Activated CD8-positive, alpha-beta memory T cell treated with anti-CD3 and anti-CD28 coated beads, Interleukin-2, amount 10 ng/mL, durations not matched to agents 7 days and 5 days (primary cell): ENCODE data around the gene FKBP2. TPM values are rescaled to one million over a fixed set of nuclear protein-coding genes. Genes with fewer than 3 reads are reported as not detected.
A peak's percentile ranks its signal among the peaks of the same experiment; 100 is the strongest.
"Not testable (repeated sequence)": the region's sequence is repeated elsewhere in the genome, so short reads cannot be mapped to it uniquely, and the experiment has no call there.

Experiments
- ATAC-seq: fragments of 150-1000 bp; cut with Tn5 transposase; one replicate; pipeline ENCODE4 v1.10.0; 2021; ENCODE audit warnings: moderate library complexity
- CTCF ChIA-PET: fragments of 350-600 bp; sonication (Branson Sonifier 250); formaldehyde crosslinking; loops from one replicate; lab custom pipeline; 2021; ENCODE audit warnings: antibody characterized with exemption; lab: Charles Lee
- DNase-seq: peaks from one replicate; pipeline ENCODE4 v3.0.0-alpha.2; 2020
- H3K27ac Mint-ChIP-seq: one replicate; pipeline ENCODE4 v1.8.0; 2021; ENCODE audit warnings: mild to moderate bottlenecking, mixed read lengths
- H3K27me3 Mint-ChIP-seq: one replicate; pipeline ENCODE4 v1.8.0; 2021; ENCODE audit warnings: mixed read lengths
- H3K36me3 Mint-ChIP-seq: one replicate; pipeline ENCODE4 v1.8.0; 2021; ENCODE audit warnings: mild to moderate bottlenecking, mixed read lengths
- H3K4me1 Mint-ChIP-seq: one replicate; pipeline ENCODE4 v1.8.0; 2021; ENCODE audit warnings: mixed read lengths
- H3K4me3 Mint-ChIP-seq: one replicate; pipeline ENCODE4 v1.8.0; 2021; ENCODE audit warnings: mild to moderate bottlenecking, moderate library complexity, mixed read lengths
- H3K9me3 Mint-ChIP-seq: one replicate; pipeline ENCODE4 v1.8.0; 2022; ENCODE audit warnings: low read depth, mixed read lengths
- total RNA-seq, 2 experiments: library from RNA; stranded (reverse); gene quantifications; one replicate each; pipeline ENCODE4 v1.2.3, GENCODE V29; 2021

Gene FKBP2
- total RNA-seq, 2 experiments from 2014 or later, result 23.4 to 23.9 TPM

DNA sequence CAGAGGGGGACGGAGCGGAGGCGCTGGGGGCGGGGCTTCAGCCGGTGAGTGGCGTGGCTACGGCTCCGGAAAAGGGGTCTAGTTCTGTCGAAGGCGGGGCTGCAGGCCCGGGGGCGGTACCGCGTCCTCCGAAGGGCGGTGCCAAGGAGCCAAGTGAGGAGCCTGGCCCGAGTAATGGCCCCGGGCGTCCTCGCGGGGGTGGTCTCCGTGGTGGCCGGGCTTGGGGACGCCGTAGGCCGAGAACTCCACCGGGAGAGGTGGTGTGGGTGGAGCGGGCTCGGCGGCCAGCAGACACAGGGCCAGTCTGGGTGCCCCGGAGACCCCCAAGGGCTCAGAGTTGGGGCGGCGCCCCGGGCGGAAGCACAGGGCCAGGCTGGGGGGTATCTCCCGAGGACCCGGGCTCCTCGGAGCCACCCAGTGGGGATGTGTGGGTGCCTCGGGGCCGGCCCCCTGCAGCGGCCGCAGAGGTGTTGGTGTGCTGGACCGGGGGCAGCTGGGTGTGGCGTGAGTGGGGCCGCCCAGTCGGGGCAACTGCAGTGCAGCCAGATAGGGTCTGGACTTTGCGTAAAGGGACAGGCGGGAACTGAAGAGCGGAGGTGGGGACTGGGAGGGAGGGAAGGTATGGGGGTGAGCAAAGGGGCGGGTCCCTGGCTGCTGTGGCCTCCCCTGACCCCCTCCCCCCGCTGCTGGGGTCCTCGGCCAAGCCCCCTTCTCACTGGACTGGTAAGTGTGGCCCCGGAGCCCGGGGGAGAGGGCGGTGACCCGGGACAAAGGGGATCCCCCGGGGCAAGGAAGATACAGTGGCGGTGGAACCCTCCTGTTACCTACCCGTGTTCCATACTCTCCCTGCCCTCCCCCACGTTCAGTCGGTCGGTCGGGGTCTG is 838 bp downstream of the FKBP2 start:
- CTCF ChIA-PET, result interaction anchor here (0.6 to 12.3 kb wide), 17 partner anchors 9 to 1614 kb away, joined by 3 to 146 read pairs (median 6); partner anchors contain the start of genes CATSPERZ, ESRRA, FERMT3 and NUDT22
- H3K4me3 Mint-ChIP-seq, result peak overlapping the region; percentile 83
- DNase-seq (peak; percentile 100), ATAC-seq (peak; percentile 7)
- H3K27ac Mint-ChIP-seq, result peak overlapping the region; percentile 95
- H3K9me3 Mint-ChIP-seq, result no peaks in the 10 kb centered on the region
- no peaks in the 10 kb centered on the region for H3K27me3 Mint-ChIP-seq
- peaks cover 45% of the 10 kb centered on the region for H3K4me1 Mint-ChIP-seq
- H3K36me3 Mint-ChIP-seq, result peaks cover 3% of the 10 kb centered on the region

DNA sequence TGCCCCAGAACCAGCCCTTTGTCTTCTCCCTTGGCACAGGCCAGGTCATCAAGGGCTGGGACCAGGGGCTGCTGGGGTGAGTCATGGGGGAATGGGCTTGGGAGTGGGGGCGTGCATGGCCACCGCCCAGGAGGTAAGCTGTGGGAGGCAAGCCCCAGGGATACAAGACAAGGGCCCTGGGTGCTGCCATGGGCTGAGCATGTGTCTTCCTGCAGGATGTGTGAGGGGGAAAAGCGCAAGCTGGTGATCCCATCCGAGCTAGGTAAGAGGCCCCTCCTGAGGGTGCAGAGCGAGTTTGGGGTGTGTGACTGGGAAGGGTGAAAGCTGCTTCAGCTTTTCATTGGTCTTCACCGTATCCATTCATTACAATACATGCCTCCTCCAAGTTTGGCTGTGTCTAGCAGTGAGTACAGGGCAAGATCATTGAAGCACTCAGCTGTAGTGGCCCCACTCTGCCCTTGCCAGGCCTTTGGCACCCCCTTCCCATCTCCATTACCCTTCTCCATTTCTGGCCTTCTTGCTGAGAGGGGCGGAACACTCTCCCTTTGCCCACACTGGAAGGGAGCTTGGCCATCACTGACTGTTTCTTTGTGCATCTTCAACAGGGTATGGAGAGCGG is 2.5 kb downstream of the FKBP2 start:
- H3K9me3 Mint-ChIP-seq, result no peaks in the 10 kb centered on the region
- H3K36me3 Mint-ChIP-seq, result no peaks in the 10 kb centered on the region
- H3K27me3 Mint-ChIP-seq, result no peaks in the 10 kb centered on the region
- DNase-seq, result no peak
- peak overlapping the region; percentile 64 for H3K27ac Mint-ChIP-seq
- no peak for ATAC-seq
- peak overlapping the region; percentile 30 for H3K4me3 Mint-ChIP-seq
- CTCF ChIA-PET, result interaction anchor here (0.9 to 12.3 kb wide), 8 partner anchors 7 to 60 kb away, joined by 3 to 146 read pairs (median 7); partner anchors contain the start of genes CATSPERZ, ESRRA, FERMT3 and NUDT22
- peaks cover 45% of the 10 kb centered on the region for H3K4me1 Mint-ChIP-seq

DNA sequence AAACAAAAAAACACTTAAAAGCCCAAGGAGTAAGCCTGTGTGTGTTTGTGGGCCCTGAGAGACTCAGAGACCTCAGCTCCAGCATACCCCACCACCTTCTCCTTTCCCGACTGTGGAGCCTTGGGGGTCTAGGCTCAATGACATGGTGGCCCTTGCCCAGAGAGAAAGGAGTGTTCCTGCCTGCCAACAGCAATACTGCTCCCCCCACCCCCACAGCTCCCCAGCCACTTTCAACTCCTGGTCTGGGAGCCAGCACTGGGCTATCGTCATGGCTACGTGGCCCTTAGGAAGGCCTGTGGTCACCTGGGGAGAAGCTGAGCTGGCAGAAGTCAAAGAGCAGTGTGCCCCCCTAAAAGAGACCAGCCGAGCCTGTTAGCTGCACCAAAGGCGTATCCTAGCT is 3.2 kb downstream of the FKBP2 start:
- ATAC-seq, result no peak
- H3K36me3 Mint-ChIP-seq, result no peaks in the 10 kb centered on the region
- peaks cover 42% of the 10 kb centered on the region for H3K4me1 Mint-ChIP-seq
- no peak overlapping the region for H3K4me3 Mint-ChIP-seq
- DNase-seq, result no peak
- CTCF ChIA-PET, result interaction anchor here (0.7 to 12.3 kb wide), 10 partner anchors 12 to 74 kb away, joined by 3 to 146 read pairs (median 5); partner anchors contain the start of genes BAD, CATSPERZ, ESRRA and FERMT3
- no peak overlapping the region for H3K27ac Mint-ChIP-seq
- H3K9me3 Mint-ChIP-seq, result no peaks in the 10 kb centered on the region
- no peaks in the 10 kb centered on the region for H3K27me3 Mint-ChIP-seq

DNA sequence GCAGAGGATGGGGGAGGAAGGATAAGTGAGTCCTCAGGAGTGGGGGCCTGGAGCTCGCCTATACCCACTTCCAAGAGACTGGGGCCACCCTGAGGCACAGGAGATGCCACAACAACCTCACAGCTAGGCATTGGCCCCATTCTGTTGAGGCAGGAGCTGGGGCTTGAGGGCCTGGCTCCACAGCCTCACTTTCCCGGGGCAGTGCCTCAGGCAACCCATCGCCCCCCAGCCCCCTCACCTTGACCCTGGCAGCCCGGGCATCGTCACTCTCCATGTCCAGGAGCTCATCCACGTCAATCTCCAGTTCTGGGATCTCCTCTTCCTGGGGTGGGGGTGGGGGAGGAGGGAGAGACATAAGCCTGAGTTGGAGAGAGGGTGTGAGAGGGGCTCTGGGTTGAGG is 4.1 kb downstream of the FKBP2 start:
- CTCF ChIA-PET, result interaction anchor here (1.3 to 12.3 kb wide), 13 partner anchors 14 to 245 kb away, joined by 3 to 146 read pairs (median 8); partner anchors contain the start of genes BAD, CATSPERZ, DNAJC4 and ESRRA
- H3K27ac Mint-ChIP-seq, result peak overlapping the region; percentile 90
- no peak for DNase-seq
- peak overlapping the region; percentile 83 for H3K4me3 Mint-ChIP-seq
- no peaks in the 10 kb centered on the region for H3K27me3 Mint-ChIP-seq
- no peaks in the 10 kb centered on the region for H3K9me3 Mint-ChIP-seq
- ATAC-seq, result no peak
- no peaks in the 10 kb centered on the region for H3K36me3 Mint-ChIP-seq
- H3K4me1 Mint-ChIP-seq, result peaks cover 39% of the 10 kb centered on the region

DNA sequence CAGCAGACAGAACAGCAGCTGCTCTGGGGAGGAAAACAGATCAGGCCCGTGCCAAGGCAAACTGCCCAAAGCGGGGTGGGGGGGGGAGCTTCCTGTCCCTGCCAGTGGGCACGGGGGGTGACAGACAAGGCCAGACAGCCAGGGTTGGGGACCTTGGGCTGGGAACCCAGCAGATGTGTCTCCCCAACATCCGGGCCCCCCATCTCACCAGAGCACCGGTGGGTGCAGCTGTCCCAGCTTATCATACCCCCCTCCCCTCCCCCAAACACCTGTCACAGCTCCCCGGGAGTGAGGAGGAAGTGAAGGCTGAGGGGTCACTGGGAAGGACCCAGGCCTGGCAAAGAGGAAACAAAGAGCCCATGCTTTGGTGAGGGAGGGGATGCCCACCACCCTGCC is 4.5 kb downstream of the FKBP2 start:
- Mint-ChIP-seq H3K36me3 (no peaks in the 10 kb centered on the region), H3K4me1 (peaks cover 36% of the 10 kb centered on the region), H3K9me3 (no peaks in the 10 kb centered on the region), H3K4me3 (peak overlapping the region; percentile 83), H3K27ac (peak overlapping the region; percentile 90), H3K27me3 (no peaks in the 10 kb centered on the region)
- DNase-seq (peak; percentile 66), ATAC-seq (no peak)
- CTCF ChIA-PET, result interaction anchor here (0.9 to 12.3 kb wide), 14 partner anchors 14 to 246 kb away, joined by 3 to 146 read pairs (median 7); partner anchors contain the start of genes BAD, CATSPERZ, DNAJC4 and ESRRA

DNA sequence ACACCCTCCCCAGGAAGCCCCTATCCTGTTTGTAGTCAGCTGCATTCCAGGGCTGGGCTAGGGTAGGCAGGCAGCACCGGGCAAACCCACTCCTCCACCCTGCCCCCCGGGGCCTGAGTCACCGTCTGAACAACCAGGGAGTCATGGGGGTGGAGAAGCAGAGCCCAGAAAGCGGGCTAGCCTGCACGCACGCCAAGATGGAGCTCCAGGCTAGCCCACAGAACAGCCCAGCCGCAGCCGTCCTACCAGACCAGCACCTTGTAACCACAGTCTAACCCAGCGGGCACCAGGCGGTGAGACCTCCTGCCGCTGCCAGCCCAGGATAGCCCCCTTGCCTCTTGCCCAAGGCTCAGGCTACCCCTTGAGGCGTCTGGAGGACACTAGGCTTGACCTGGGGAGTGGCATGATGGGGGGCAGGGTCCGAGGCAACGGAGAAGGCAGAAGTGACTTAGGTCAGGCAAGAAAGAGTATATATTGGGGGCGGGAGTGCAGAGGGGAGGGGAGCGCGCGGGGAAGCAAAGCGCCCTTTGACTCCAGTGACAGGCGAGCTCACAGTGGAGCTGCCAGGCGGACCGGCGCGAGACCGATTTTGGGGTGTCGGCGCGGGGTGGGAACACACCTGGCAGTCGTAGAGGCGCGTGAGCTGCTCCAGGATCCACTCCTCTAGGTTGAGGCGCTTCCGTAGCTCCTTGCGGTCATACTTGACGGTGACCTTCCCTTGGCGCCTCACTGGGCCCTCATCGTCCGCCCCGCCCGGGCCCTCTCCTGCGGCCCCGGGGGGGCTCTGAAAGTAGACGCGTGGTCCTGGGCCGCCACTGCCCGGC is 5.1 kb downstream of the FKBP2 start:
- CTCF ChIA-PET, result interaction anchor here (0.9 to 12.3 kb wide), 13 partner anchors 15 to 246 kb away, joined by 3 to 146 read pairs (median 8); partner anchors contain the start of genes BAD, CATSPERZ, DNAJC4 and ESRRA
- ATAC-seq, result no peak

DNA sequence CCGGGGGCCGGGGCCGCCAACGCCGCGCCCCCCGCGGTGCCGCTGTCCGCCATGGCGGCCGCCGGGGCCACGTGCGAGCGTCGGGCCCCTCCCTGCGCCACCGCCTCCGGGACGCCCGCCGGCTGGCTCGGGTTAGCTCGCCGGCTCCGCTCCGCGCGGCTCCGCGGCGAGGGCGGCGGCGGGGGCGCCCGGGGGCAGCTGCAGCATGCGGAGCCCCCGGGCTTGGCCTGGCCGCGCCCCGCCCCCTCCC is 5.7 kb downstream of the FKBP2 start:
- Mint-ChIP-seq H3K4me1 (peaks cover 36% of the 10 kb centered on the region), H3K27ac (peak overlapping the region; percentile 64), H3K4me3 (peak overlapping the region; percentile 79)
- H3K27me3 Mint-ChIP-seq, DNase-seq, H3K36me3 Mint-ChIP-seq, H3K9me3 Mint-ChIP-seq: not testable (repeated sequence)
- CTCF ChIA-PET, result interaction anchor here (1.6 to 12.3 kb wide), 10 partner anchors 15 to 85 kb away, joined by 3 to 146 read pairs (median 12); partner anchors contain the start of genes BAD, CATSPERZ, DNAJC4 and ESRRA
- ATAC-seq, result peak; percentile 28

More for the DNA sequence above, 5.1 kb downstream of the FKBP2 start:
- Mint-ChIP-seq H3K4me3 (peak overlapping the region; percentile 83), H3K9me3 (no peaks in the 10 kb centered on the region), H3K4me1 (peaks cover 36% of the 10 kb centered on the region), H3K27ac (peak overlapping the region; percentile 90), H3K36me3 (no peaks in the 10 kb centered on the region), H3K27me3 (no peaks in the 10 kb centered on the region)
- DNase-seq, result peak; percentile 87

DNA sequence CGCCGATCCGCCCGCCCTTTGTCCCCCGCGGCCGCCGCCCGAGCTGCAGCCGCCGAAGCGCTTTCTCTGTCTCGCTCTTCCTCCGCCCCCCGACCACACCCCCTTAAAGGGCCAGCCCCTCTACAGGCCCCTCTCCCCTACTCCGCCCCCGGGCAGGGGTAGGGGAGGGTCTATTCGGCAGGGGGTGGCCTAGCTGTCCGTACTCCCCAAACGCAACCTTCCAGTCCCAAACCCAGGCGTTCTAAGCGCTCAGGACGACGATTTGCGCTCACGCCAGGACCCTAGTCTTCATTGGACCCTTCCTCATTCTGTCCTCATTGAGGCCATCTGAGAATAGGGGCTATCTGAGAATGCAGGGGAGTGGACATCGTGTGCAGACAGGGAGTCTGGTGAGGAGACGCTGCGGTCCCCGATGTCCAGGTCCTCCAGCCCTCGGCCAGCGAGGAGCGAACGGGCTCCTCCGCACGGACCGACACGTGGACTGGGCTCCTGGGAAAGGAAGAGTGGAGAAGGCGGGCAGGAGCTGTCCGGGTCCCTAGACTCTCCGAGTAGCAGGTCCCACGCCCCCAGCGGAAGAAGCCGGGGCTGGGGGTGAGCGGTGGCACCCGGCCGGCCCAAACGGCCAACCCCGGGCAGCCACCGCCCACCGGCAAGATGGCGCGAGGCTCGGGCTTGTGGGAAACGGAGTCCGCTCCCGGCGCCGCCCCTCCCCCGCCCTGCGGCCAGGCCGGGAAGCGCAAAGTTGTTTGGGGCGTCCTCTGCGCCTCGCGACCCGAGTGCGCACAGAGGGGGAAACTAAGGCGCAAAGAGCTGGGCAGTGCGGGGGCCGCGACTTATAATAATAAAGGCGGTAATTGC is 6.2 kb downstream of the FKBP2 start, which contains the start of gene PPP1R14B:
TSS of gene PPP1R14B (minus strand) at position 73 of the 858 bp plus-strand sequence. CDS start 270 bp downstream, outside the sequence.
- peak; percentile 65 for ATAC-seq
- Mint-ChIP-seq H3K27me3 (no peaks in the 10 kb centered on the region), H3K4me3 (peak within 1 kb of the TSS; percentile 83), H3K27ac (peak within 1 kb of the TSS; percentile 90), H3K4me1 (peaks cover 39% of the 10 kb centered on the region), H3K9me3 (no peaks in the 10 kb centered on the region), H3K36me3 (no peaks in the 10 kb centered on the region)
- CTCF ChIA-PET, result interaction anchor here (1.8 to 12.3 kb wide), 7 partner anchors 21 to 85 kb away, joined by 8 to 146 read pairs (median 14); partner anchors contain the start of genes BAD, CATSPERZ, ESRRA and FERMT3
- peak; percentile 87 for DNase-seq

DNA sequence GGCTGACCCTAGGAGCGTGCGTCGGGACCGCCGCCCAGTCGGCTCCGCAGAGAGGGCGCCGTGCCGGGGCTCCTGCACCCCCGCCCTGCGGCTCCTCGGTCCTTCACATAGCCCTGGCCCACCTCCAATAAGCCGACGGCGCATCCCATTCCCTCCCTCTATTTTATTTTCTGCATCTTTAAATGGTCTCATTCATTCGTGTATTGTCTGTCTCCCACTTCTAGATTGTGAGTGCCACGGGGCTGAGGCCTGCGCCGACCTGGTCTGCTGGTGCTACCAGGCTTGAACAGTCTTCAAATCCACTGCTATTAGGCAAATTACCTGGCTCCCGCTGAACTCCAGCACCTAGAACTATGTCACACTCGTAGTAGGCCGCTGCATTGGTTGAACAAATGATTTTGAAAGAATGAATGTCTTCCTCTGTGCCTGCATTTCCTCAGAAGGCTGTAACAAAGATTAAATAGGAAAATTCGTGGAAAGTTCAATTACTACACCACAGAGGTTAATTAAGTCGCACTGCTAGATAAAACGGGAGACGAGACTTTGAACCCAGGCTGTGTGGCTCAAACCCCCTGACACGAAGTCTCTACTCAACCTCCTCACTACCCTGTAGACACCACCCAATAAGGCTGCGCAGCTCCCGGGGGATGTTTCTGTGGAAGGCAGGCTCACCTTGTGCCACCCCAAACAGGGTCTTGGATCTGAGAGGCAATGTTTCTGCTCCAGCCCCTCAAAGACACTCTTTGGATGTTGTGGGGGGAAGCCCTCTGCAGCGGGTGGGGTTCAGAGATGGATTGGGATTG is 7.0 kb downstream of the FKBP2 start:
- no peaks in the 10 kb centered on the region for H3K36me3 Mint-ChIP-seq
- no peaks in the 10 kb centered on the region for H3K9me3 Mint-ChIP-seq
- no peaks in the 10 kb centered on the region for H3K27me3 Mint-ChIP-seq
- CTCF ChIA-PET, result interaction anchor here (2.9 to 12.3 kb wide), 6 partner anchors 7 to 56 kb away, joined by 14 to 146 read pairs (median 28); partner anchors contain the start of genes CATSPERZ, ESRRA, FERMT3 and FKBP2
- H3K4me1 Mint-ChIP-seq, result peaks cover 34% of the 10 kb centered on the region
- no peak overlapping the region for H3K27ac Mint-ChIP-seq
- no peak for ATAC-seq
- DNase-seq, result no peak
- H3K4me3 Mint-ChIP-seq, result peak overlapping the region; percentile 79

DNA sequence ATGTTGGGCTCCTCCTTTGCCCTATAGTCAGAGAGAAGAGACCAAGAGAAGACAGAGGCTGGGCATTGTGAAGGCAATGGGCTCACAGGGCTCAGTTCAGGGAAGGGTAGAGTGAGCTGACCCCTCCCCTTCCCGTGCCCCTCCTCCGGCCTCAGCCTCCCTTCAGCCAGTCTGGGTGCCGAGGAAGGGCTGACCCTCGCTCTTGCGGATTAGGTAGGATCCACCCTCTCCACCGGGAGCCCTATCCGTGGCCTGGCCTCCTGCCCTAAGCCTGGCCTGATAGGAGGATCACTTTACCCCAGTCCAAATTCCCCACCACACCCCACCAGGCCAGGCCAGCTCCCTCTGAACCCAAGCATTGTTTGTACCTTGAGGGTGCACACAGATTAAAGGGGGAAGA is 7.7 kb downstream of the FKBP2 start:
- no peak overlapping the region for H3K27ac Mint-ChIP-seq
- no peaks in the 10 kb centered on the region for H3K36me3 Mint-ChIP-seq
- H3K4me1 Mint-ChIP-seq, result peaks cover 33% of the 10 kb centered on the region
- DNase-seq, result no peak
- H3K9me3 Mint-ChIP-seq, result no peaks in the 10 kb centered on the region
- H3K27me3 Mint-ChIP-seq, result no peaks in the 10 kb centered on the region
- H3K4me3 Mint-ChIP-seq, result no peak overlapping the region
- ATAC-seq, result no peak
- CTCF ChIA-PET, result interaction anchor here (1.4 to 12.3 kb wide), 4 partner anchors 7 to 55 kb away, joined by 3 to 146 read pairs (median 52); partner anchors contain the start of genes CATSPERZ, ESRRA and FKBP2

DNA sequence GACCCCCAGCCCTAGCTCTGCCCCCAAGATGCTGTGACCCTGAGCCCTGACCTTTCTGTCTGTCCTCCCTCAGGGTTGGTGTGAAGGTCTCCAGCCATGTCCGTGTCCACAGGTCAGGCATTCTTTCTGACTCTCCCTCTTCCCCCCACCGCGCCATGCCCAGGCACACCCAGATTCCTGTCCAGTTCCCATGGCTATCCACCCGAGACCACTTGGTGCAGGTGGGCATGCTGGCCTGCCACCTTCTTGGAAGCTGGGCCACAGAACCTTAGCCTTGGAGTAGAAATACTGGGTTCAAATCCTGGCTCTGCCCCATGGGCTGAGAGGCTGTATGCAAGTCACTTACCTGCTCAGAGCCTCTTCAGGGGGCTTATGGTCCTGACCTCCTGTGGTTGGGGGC is 8.1 kb downstream of the FKBP2 start:
- Mint-ChIP-seq H3K36me3 (no peaks in the 10 kb centered on the region), H3K27ac (no peak overlapping the region), H3K27me3 (no peaks in the 10 kb centered on the region), H3K4me1 (peaks cover 33% of the 10 kb centered on the region), H3K4me3 (no peak overlapping the region), H3K9me3 (no peaks in the 10 kb centered on the region)
- ATAC-seq (no peak), DNase-seq (no peak)
- CTCF ChIA-PET, result interaction anchor here (0.9 to 12.3 kb wide), 7 partner anchors 8 to 82 kb away, joined by 3 to 146 read pairs (median 37); partner anchors contain the start of genes CATSPERZ, ESRRA, FERMT3 and FKBP2
